ENCODE results near the gene TSPAN10. TPM values are rescaled to one million over a fixed set of nuclear protein-coding genes. Genes with fewer than 3 reads are reported as not detected.

Gene TSPAN10
- total RNA-seq, 1 donor from 2014 or later: 4.0 TPM

- no peak for DNase-seq (ENCODE audit: low spot score, unreplicated experiment)
- Mint-ChIP-seq H3K36me3 (ENCODE audit: insufficient read depth) (no peaks in the 10 kb centered on the region), H3K27ac (no peak overlapping the region), H3K4me1 (ENCODE audit: low read depth) (peaks cover 4% of the 10 kb centered on the region), H3K9me3 (ENCODE audit: low read depth) (no peaks in the 10 kb centered on the region), H3K27me3 (peaks cover 12% of the 10 kb centered on the region), H3K4me3 (ENCODE audit: low read depth) (no peak overlapping the region)
- no peak for TF ChIP-seq CTCF (IDR thresholded peaks at IDR 0.05; ENCODE audit: unreplicated experiment)
Measured at GRCh38 chr17:81651692-81652091, 14.7 kb downstream of the TSPAN10 start.

- Mint-ChIP-seq H3K4me3 (ENCODE audit: low read depth) (no peak overlapping the region), H3K36me3 (ENCODE audit: insufficient read depth) (no peaks in the 10 kb centered on the region), H3K27me3 (peaks cover 6% of the 10 kb centered on the region), H3K27ac (no peak overlapping the region), H3K4me1 (ENCODE audit: low read depth) (peaks cover 4% of the 10 kb centered on the region), H3K9me3 (ENCODE audit: low read depth) (no peaks in the 10 kb centered on the region)
- TF ChIP-seq CTCF (IDR thresholded peaks at IDR 0.05; ENCODE audit: unreplicated experiment): no peak
- no peak for DNase-seq (ENCODE audit: low spot score, unreplicated experiment)
Measured at GRCh38 chr17:81652906-81653771, 16.1 kb downstream of the TSPAN10 start.

DNA sequence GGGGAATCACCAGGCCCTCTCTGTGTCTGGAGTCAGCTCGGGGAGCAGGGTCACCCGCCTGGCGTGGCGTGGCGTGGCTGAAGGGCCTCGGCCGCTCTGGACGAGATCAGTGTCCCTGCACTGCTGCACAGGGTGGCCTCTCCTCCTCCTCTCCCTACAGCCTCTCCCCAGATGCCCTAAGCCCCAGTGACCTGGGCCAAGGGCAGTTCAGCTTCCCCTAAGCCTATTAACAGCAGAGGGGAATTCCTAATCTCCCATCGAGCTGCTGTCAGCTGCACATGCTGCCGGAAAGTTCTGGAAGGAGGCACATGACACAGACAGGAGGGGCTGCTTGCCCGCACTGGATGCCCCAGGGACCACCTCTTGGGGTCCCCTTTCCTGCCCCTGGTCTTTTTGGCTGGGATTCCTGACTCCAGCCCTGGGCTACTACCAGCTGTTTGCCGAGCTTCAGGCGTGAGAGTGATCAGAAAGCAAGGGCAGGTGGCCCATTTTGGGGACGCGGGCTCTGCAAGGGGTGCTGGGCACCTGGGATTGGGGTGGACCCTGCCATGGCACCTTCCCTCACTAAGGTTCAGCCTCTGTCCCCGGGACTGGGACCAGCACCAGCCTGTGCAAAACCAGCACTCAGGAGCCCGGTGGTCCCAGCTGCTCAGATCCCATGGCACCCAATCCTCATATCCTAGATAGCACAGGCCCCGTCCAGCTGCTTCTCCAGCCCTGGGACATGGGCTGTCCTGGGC, 18.6 kb downstream of the TSPAN10 start:
- TF ChIP-seq CTCF (IDR thresholded peaks at IDR 0.05; ENCODE audit: unreplicated experiment): no peak
- Mint-ChIP-seq H3K4me1 (ENCODE audit: low read depth) (peaks cover 4% of the 10 kb centered on the region), H3K36me3 (ENCODE audit: insufficient read depth) (no peaks in the 10 kb centered on the region), H3K27ac (no peak overlapping the region), H3K27me3 (peaks cover 6% of the 10 kb centered on the region), H3K9me3 (ENCODE audit: low read depth) (no peaks in the 10 kb centered on the region), H3K4me3 (ENCODE audit: low read depth) (no peak overlapping the region)
- DNase-seq (ENCODE audit: low spot score, unreplicated experiment): no peak

GRCh38 chr17:81656118-81656743, 19.2 kb downstream of the TSPAN10 start, which contains the start of gene PDE6G:
TSS of gene PDE6G (minus strand) at chr17:81656542. CDS start at chr17:81653305, 3,237 bp downstream.
- Mint-ChIP-seq H3K36me3 (ENCODE audit: insufficient read depth) (no peaks in the 10 kb centered on the region), H3K4me3 (ENCODE audit: low read depth) (no peak within 1 kb of the TSS), H3K9me3 (ENCODE audit: low read depth) (no peaks in the 10 kb centered on the region), H3K4me1 (ENCODE audit: low read depth) (peaks cover 4% of the 10 kb centered on the region), H3K27me3 (peaks cover 6% of the 10 kb centered on the region), H3K27ac (no peak within 1 kb of the TSS)
- no peak for TF ChIP-seq CTCF (IDR thresholded peaks at IDR 0.05; ENCODE audit: unreplicated experiment)
- DNase-seq (ENCODE audit: low spot score, unreplicated experiment): no peak

- Mint-ChIP-seq H3K4me3 (ENCODE audit: low read depth) (no peak overlapping the region), H3K36me3 (ENCODE audit: insufficient read depth) (no peaks in the 10 kb centered on the region), H3K27me3 (peaks cover 4% of the 10 kb centered on the region), H3K9me3 (ENCODE audit: low read depth) (no peaks in the 10 kb centered on the region), H3K4me1 (ENCODE audit: low read depth) (peaks cover 3% of the 10 kb centered on the region), H3K27ac (no peak overlapping the region)
- TF ChIP-seq CTCF (IDR thresholded peaks at IDR 0.05; ENCODE audit: unreplicated experiment): no peak
- DNase-seq (ENCODE audit: low spot score, unreplicated experiment): no peak
Measured at GRCh38 chr17:81656835-81657234, 19.8 kb downstream of the TSPAN10 start.
